ENCODE data around the gene SPTLC1.

Gene SPTLC1

GRCh38 chr9:92071634-92072033 is 43.6 kb downstream of the SPTLC1 start:
- no peak for DNase-seq

DNA sequence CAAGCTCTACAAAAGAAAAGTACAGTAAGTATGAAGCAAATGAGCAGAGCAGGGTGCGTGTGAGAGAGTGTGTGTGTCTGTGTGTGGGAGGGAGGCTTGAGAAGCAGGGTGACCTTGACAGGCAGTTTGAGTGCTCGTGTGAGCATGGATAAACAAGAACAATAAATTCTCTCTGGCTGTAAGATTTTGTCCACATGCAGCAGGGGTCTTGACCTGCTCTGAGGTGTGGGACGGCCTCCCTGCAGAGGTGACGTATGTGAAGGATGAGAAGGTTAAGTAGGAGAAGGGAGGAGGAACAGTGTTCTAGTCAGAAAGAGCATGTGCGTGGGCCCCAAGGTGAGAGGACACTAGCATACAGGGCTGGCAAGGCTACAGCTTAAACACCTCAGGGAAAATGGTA is 49.0 kb downstream of the SPTLC1 start:
- DNase-seq = no peak

DNA sequence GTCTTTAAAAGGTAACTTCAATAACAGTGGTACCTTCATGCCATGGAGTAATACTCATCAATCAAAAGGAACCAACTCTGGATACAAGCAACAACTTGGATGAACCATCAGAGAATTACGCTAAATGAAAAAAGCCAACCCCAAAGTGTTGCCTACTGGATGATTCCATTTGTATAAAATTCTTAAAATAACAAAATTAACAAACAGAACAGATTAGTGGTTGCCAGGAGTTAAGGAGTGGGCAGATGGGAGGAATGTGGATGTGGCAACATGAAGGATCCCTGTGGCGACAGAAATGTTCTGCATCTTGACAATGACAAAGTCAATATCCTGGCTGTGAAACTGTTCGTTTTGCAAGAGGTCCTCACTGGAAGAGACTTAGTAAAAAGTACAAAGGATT is 50.5 kb downstream of the SPTLC1 start:
- no peak for DNase-seq

GRCh38 chr9:92061184-92061583 is 54.0 kb downstream of the SPTLC1 start:
- no peak for DNase-seq

- DNase-seq = no peak
Measured at GRCh38 chr9:92059661-92060060, 55.6 kb downstream of the SPTLC1 start.

DNA sequence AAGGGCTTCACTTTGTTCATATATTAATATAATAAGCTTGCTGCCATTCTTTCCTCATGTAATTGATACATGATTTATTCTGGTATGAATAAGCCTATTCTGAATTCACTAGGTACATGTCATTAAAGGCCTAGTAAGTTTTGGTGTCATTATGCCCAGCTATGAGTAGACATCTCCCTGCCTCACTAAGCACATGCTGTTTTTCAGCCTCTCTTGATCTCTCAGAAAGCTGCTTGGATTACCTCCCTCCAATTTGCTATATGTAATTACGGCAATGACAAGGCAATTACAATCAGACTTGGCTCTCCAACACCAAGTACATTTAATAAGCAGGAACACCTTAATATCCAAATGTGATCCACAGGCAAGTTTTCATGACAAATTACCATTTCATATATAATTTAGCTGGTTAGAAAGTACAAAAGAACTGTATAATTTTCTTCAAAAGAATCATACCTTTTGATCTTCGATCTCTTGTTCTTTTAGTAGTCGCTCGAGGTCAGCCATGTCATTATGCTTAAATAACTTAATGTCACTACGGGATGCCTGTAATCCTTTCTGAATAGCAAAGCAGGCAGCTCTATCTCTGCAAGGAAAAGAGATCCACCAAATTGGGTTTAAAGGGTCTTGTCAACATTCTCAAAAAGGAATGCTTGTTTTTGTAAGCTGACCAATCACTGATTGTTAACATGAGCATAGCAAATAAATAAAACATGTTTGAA is 56.3 kb downstream of the SPTLC1 start:
- DNase-seq = no peak

- DNase-seq = no peak
Measured at GRCh38 chr9:92058026-92058425, 57.2 kb downstream of the SPTLC1 start.

- no peak for DNase-seq
Measured at GRCh38 chr9:92057226-92057625, 58.0 kb downstream of the SPTLC1 start.

- DNase-seq = peak; percentile 15
Measured at GRCh38 chr9:92055624-92056023, 59.6 kb downstream of the SPTLC1 start.

DNA sequence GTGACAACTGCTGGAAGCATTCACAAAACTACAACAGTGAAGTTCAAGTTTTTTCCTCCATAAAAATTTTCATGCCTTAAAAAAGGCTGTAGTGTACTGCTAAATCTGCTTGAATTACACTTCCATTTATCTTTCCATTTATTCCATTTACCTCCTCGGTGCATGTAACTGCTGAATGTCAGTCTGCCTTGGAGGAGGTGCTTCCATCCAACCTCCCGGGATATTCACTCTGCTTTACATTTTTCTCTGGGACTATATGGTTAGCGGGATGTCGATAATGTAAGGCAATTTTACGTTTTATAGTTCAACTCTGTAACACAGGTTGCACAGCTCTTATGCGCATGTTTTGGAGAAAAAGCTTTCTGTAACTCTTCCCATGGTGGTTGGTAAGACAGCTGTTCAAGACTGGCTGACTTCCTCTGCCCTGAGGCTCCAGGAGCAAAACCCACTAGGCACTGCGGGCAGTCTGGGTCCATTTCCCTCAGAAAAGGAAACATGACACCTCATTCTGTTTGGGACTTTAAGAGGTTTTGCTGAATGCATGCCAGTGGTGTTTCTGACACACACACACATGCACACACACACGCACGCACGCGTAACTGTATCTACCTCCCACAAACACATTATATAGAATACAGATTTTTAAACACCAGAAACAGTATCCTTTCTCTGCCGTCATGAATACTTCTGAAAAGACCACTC is 66.1 kb downstream of the SPTLC1 start:
- peak; percentile 6 for DNase-seq

DNA sequence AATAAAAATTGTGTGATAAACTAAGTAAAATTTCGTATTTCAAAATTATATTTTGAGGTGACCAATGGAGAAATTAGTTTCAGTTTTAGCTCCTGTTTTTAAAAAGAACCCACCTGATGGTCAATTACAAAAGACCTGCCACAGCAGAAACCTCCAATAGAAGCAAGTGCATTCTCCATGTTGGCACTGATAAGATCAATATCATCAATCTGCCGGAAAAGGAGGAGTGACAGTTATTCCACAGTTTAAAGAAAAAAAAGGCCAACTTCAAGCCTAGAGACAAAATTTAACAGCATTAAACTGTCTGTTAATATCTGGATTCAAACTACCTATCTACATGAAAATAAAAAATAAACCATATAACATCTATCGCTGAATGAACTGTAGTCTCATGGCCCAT is 67.7 kb downstream of the SPTLC1 start:
- no peak for DNase-seq

GRCh38 chr9:92046676-92047075 is 68.5 kb downstream of the SPTLC1 start:
- no peak for DNase-seq

- no peak for DNase-seq
Measured at GRCh38 chr9:92044936-92045335, 70.3 kb downstream of the SPTLC1 start.

- DNase-seq = no peak
Measured at GRCh38 chr9:92043002-92043401, 72.2 kb downstream of the SPTLC1 start.

GRCh38 chr9:92042260-92042659 is 73.0 kb downstream of the SPTLC1 start:
- no peak for DNase-seq

DNA sequence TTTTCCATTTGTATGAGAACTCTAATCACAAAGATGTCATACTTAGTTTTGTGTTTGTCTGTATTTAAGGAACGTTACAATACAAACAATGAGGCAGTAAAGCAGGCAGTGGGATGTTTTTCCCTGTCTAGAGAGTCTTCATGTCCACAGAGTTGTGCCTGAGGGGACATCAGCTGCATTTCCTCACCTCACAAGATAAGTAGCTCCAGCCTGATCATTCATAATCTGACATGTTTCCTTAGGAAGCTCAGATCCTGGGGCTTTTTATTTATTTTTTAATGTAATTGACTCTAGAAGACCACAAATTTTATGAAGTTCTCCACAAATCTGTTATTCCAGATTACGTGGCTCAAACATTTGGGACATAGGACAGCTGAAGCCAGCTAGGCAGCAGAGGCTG is 78.5 kb downstream of the SPTLC1 start:
- DNase-seq = no peak

- DNase-seq = no peak
Measured at GRCh38 chr9:92036411-92036746, 78.8 kb downstream of the SPTLC1 start.

GRCh38 chr9:92035687-92036410 is 79.4 kb downstream of the SPTLC1 start:
- no peak for DNase-seq

GRCh38 chr9:92035146-92035545 is 80.1 kb downstream of the SPTLC1 start:
- DNase-seq = no peak

GRCh38 chr9:92033991-92034390 is 81.2 kb downstream of the SPTLC1 start:
- DNase-seq = no peak

DNA sequence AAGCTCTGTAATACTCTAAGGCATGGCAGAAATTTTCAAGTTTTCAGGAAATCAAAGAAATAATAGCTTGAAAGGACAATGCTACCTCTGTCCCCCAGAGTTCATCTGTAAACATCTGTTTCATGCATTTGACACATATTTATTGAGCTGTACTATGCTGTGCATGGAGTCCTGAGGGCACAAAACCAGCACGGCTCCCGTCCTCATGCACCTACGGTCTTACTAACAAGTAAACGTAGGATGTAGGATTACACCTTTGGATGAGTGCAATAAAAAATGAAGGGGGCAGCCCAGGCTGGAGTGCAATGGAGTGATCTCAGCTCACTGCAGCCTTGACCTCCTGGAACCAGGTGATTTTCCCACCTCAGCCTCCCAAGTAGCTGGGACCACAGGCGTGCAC is 81.9 kb downstream of the SPTLC1 start:
- DNase-seq = no peak

DNA sequence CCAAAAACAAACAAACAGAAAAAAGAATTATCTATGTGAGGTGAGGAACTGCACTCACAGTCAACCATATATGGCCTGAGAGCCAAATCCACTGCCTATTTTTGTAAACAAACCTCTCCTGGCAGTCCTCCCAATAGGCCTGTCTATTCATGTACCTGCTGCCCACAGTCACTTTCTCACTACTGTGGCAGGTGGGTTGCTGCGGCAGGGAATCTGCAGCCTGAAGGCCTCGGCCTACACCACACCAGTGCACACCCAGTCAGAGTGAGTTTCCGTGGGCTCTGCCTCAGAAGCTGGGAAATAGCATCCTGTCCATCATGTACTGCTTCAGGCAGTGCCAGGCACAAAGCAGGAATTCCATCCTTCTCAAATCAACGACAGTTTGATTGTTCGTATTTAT is 82.3 kb downstream of the SPTLC1 start:
- peak; percentile 53 for DNase-seq

GRCh38 chr9:92030367-92030766 is 84.8 kb downstream of the SPTLC1 start:
- DNase-seq = no peak

DNA sequence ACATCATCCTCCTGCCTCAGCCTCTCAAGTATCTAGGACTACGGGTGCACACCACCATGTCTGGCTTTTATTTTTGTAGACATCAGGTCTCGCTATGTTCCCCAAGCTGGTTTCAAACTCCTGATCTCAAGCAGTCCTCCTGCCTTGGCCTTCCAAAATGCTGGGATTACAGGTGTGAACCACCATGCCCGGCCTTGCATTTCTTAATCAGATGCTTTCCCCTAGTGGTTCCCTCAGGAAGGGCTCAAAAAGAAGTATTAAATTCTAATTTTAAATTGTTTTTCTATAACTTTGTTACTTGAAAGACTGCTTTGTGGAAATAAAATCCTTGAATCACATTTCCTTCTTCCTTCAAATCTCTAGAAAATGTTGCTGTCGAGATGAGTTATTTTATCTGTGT is 85.7 kb downstream of the SPTLC1 start:
- no peak for DNase-seq

All from NCI-H2171 treated with DMSO at 0.1 percent for 48 hours (cell line).